Fibroblast of the aortic adventitia (primary cell): ENCODE measurements around the gene WNT4. TPM values are rescaled to one million over a fixed set of nuclear protein-coding genes. Genes with fewer than 3 reads are reported as not detected.

Experiments used
- DNase-seq: peaks from one replicate; pipeline ENCODE4 v3.0.0-alpha.2; 2010; ENCODE audit warnings: low read depth
- H3K4me3 ChIP-seq: 2 replicates; pipeline ENCODE4 v1.5.1; 2011; ENCODE audit warnings: low read depth, mild to moderate bottlenecking, control low read depth, low read length, moderate library complexity
- CTCF ChIP-seq: IDR thresholded peaks from 2 replicates; pipeline ENCODE4 v1.5.1; 2011; ENCODE audit warnings: mild to moderate bottlenecking, low read length, control low read depth, inconsistent platforms; ENCODE audit not compliant: insufficient read depth
- total RNA-seq: library from RNA; depleted of rRNA; stranded (reverse); fragments of >200 nt; gene quantifications from 2 replicates; pipeline ENCODE4 v1.2.3, GENCODE V29; 2012; ENCODE audit warnings: low replicate concordance

The WNT4 gene
- total RNA-seq, 1 donor = under 0.01 TPM

- H3K4me3 ChIP-seq = no peak overlapping the region
- no peak for TF ChIP-seq CTCF
- DNase-seq = no peak
Measured at GRCh38 chr1:22115286-22115685, 27.6 kb downstream of the WNT4 start.

- peak; percentile 79 for DNase-seq
- TF ChIP-seq CTCF = no peak
- H3K4me3 ChIP-seq = no peak overlapping the region
Measured at GRCh38 chr1:22114083-22115012, 28.5 kb downstream of the WNT4 start.

- TF ChIP-seq CTCF = no peak
- H3K4me3 ChIP-seq = no peak overlapping the region
- no peak for DNase-seq
Measured at GRCh38 chr1:22112554-22112953, 30.3 kb downstream of the WNT4 start.

- H3K4me3 ChIP-seq = no peak overlapping the region
- peak; percentile 81 for DNase-seq
- no peak for TF ChIP-seq CTCF
Measured at GRCh38 chr1:22111620-22112019, 31.3 kb downstream of the WNT4 start.

- DNase-seq = no peak
- H3K4me3 ChIP-seq = no peak overlapping the region
- no peak for TF ChIP-seq CTCF
Measured at GRCh38 chr1:22111115-22111514, 31.8 kb downstream of the WNT4 start.

- no peak for DNase-seq
- TF ChIP-seq CTCF = no peak
Measured at GRCh38 chr1:22110016-22110415, 32.9 kb downstream of the WNT4 start.

More at GRCh38 chr1:22110016-22110415, 32.9 kb downstream of the WNT4 start:
- no peak overlapping the region for H3K4me3 ChIP-seq
